ENCODE data around the gene PSME1.

Gene PSME1

GRCh38 chr14:24177891-24178290, 41.9 kb downstream of the PSME1 start:
- H3K27ac ChIP-seq (ENCODE audit: low read depth, low read length): no peak overlapping the region
- no peak overlapping the region for H3K4me3 ChIP-seq (ENCODE audit: low read length)
- no peak overlapping the region for H3K9ac ChIP-seq (ENCODE audit: low read length)
- H3K27me3 ChIP-seq (ENCODE audit: control insufficient read depth, insufficient read depth, low read length): no peaks in the 10 kb centered on the region
- H3K36me3 ChIP-seq (ENCODE audit: control insufficient read depth, insufficient read depth, low read length): peaks cover 21% of the 10 kb centered on the region
- H3K4me1 ChIP-seq (ENCODE audit: control insufficient read depth, insufficient read depth, low read length): peaks cover 16% of the 10 kb centered on the region

GRCh38 chr14:24178399-24179178, 42.6 kb downstream of the PSME1 start:
- peaks cover 16% of the 10 kb centered on the region for H3K4me1 ChIP-seq (ENCODE audit: control insufficient read depth, insufficient read depth, low read length)
- H3K9ac ChIP-seq (ENCODE audit: low read length): no peak overlapping the region
- H3K4me3 ChIP-seq (ENCODE audit: low read length): no peak overlapping the region
- no peaks in the 10 kb centered on the region for H3K27me3 ChIP-seq (ENCODE audit: control insufficient read depth, insufficient read depth, low read length)
- H3K27ac ChIP-seq (ENCODE audit: low read depth, low read length): peak overlapping the region; percentile 95
- peaks cover 17% of the 10 kb centered on the region for H3K36me3 ChIP-seq (ENCODE audit: control insufficient read depth, insufficient read depth, low read length)

GRCh38 chr14:24179294-24179960, 43.4 kb downstream of the PSME1 start:
- Histone ChIP-seq H3K27ac (ENCODE audit: low read depth, low read length) (peak overlapping the region; percentile 95), H3K27me3 (ENCODE audit: control insufficient read depth, insufficient read depth, low read length) (no peaks in the 10 kb centered on the region), H3K36me3 (ENCODE audit: control insufficient read depth, insufficient read depth, low read length) (peaks cover 22% of the 10 kb centered on the region), H3K4me1 (ENCODE audit: control insufficient read depth, insufficient read depth, low read length) (peaks cover 16% of the 10 kb centered on the region), H3K4me3 (ENCODE audit: low read length) (no peak overlapping the region), H3K9ac (ENCODE audit: low read length) (no peak overlapping the region)

- peaks cover 16% of the 10 kb centered on the region for H3K4me1 ChIP-seq (ENCODE audit: control insufficient read depth, insufficient read depth, low read length)
- H3K36me3 ChIP-seq (ENCODE audit: control insufficient read depth, insufficient read depth, low read length): peaks cover 25% of the 10 kb centered on the region
- no peak overlapping the region for H3K9ac ChIP-seq (ENCODE audit: low read length)
- H3K27ac ChIP-seq (ENCODE audit: low read depth, low read length): peak overlapping the region; percentile 95
- H3K27me3 ChIP-seq (ENCODE audit: control insufficient read depth, insufficient read depth, low read length): no peaks in the 10 kb centered on the region
- no peak overlapping the region for H3K4me3 ChIP-seq (ENCODE audit: low read length)
These were observed 44.2 kb downstream of the PSME1 start for GRCh38 chr14:24179961-24180796.

- Histone ChIP-seq H3K27ac (ENCODE audit: low read depth, low read length) (no peak overlapping the region), H3K36me3 (ENCODE audit: control insufficient read depth, insufficient read depth, low read length) (peaks cover 38% of the 10 kb centered on the region), H3K27me3 (ENCODE audit: control insufficient read depth, insufficient read depth, low read length) (no peaks in the 10 kb centered on the region), H3K4me1 (ENCODE audit: control insufficient read depth, insufficient read depth, low read length) (peaks cover 16% of the 10 kb centered on the region), H3K4me3 (ENCODE audit: low read length) (no peak overlapping the region), H3K9ac (ENCODE audit: low read length) (no peak overlapping the region)
These were observed 45.5 kb downstream of the PSME1 start for GRCh38 chr14:24181371-24182077.

- Histone ChIP-seq H3K27ac (ENCODE audit: low read depth, low read length) (no peak overlapping the region), H3K36me3 (ENCODE audit: control insufficient read depth, insufficient read depth, low read length) (peaks cover 38% of the 10 kb centered on the region)
These were observed 46.3 kb downstream of the PSME1 start for GRCh38 chr14:24182110-24182882.

GRCh38 chr14:24183014-24183481, 47.1 kb downstream of the PSME1 start:
- no peak overlapping the region for H3K9ac ChIP-seq (ENCODE audit: low read length)
- H3K36me3 ChIP-seq (ENCODE audit: control insufficient read depth, insufficient read depth, low read length): peaks cover 38% of the 10 kb centered on the region
- no peak overlapping the region for H3K4me3 ChIP-seq (ENCODE audit: low read length)
- no peaks in the 10 kb centered on the region for H3K27me3 ChIP-seq (ENCODE audit: control insufficient read depth, insufficient read depth, low read length)
- peaks cover 22% of the 10 kb centered on the region for H3K4me1 ChIP-seq (ENCODE audit: control insufficient read depth, insufficient read depth, low read length)
- H3K27ac ChIP-seq (ENCODE audit: low read depth, low read length): no peak overlapping the region

More at GRCh38 chr14:24182110-24182882, 46.3 kb downstream of the PSME1 start:
- no peak overlapping the region for H3K9ac ChIP-seq (ENCODE audit: low read length)
- H3K27me3 ChIP-seq (ENCODE audit: control insufficient read depth, insufficient read depth, low read length): no peaks in the 10 kb centered on the region
- H3K4me1 ChIP-seq (ENCODE audit: control insufficient read depth, insufficient read depth, low read length): peaks cover 16% of the 10 kb centered on the region
- no peak overlapping the region for H3K4me3 ChIP-seq (ENCODE audit: low read length)

GRCh38 chr14:24184104-24184970, 48.3 kb downstream of the PSME1 start:
- peaks cover 20% of the 10 kb centered on the region for H3K4me1 ChIP-seq (ENCODE audit: control insufficient read depth, insufficient read depth, low read length)
- H3K9ac ChIP-seq (ENCODE audit: low read length): no peak overlapping the region
- peaks cover 35% of the 10 kb centered on the region for H3K36me3 ChIP-seq (ENCODE audit: control insufficient read depth, insufficient read depth, low read length)
- no peaks in the 10 kb centered on the region for H3K27me3 ChIP-seq (ENCODE audit: control insufficient read depth, insufficient read depth, low read length)
- H3K4me3 ChIP-seq (ENCODE audit: low read length): no peak overlapping the region
- no peak overlapping the region for H3K27ac ChIP-seq (ENCODE audit: low read depth, low read length)

- no peak overlapping the region for H3K9ac ChIP-seq (ENCODE audit: low read length)
- peaks cover 13% of the 10 kb centered on the region for H3K4me1 ChIP-seq (ENCODE audit: control insufficient read depth, insufficient read depth, low read length)
- no peak overlapping the region for H3K4me3 ChIP-seq (ENCODE audit: low read length)
- peaks cover 31% of the 10 kb centered on the region for H3K36me3 ChIP-seq (ENCODE audit: control insufficient read depth, insufficient read depth, low read length)
- H3K27ac ChIP-seq (ENCODE audit: low read depth, low read length): no peak overlapping the region
- no peaks in the 10 kb centered on the region for H3K27me3 ChIP-seq (ENCODE audit: control insufficient read depth, insufficient read depth, low read length)
These were observed 49.0 kb downstream of the PSME1 start for GRCh38 chr14:24185026-24185425.

GRCh38 chr14:24185741-24186140, 49.7 kb downstream of the PSME1 start:
- Histone ChIP-seq H3K4me1 (ENCODE audit: control insufficient read depth, insufficient read depth, low read length) (peaks cover 6% of the 10 kb centered on the region), H3K36me3 (ENCODE audit: control insufficient read depth, insufficient read depth, low read length) (peaks cover 30% of the 10 kb centered on the region), H3K27me3 (ENCODE audit: control insufficient read depth, insufficient read depth, low read length) (no peaks in the 10 kb centered on the region), H3K27ac (ENCODE audit: low read depth, low read length) (no peak overlapping the region), H3K4me3 (ENCODE audit: low read length) (no peak overlapping the region), H3K9ac (ENCODE audit: low read length) (no peak overlapping the region)

Data from rectal smooth muscle tissue (tissue), 1 donor.